Posterior cingulate gyrus (tissue), 11 donors: ENCODE data around the gene KCNQ2.

Source experiments
- DNase-seq, 10 donors: peaks; one replicate each; pipeline versions ENCODE4 v3.0.0 to v3.0.0-alpha.2; 2020 to 2021; ENCODE audit warnings: mixed read lengths in 3 of 10
- intact Hi-C: fragments of 100-400 bp; cut with DNase I; formaldehyde crosslinking; loops from one replicate; pipeline ENCODE4 v1.15.1; 2023

KCNQ2 gene

DNA sequence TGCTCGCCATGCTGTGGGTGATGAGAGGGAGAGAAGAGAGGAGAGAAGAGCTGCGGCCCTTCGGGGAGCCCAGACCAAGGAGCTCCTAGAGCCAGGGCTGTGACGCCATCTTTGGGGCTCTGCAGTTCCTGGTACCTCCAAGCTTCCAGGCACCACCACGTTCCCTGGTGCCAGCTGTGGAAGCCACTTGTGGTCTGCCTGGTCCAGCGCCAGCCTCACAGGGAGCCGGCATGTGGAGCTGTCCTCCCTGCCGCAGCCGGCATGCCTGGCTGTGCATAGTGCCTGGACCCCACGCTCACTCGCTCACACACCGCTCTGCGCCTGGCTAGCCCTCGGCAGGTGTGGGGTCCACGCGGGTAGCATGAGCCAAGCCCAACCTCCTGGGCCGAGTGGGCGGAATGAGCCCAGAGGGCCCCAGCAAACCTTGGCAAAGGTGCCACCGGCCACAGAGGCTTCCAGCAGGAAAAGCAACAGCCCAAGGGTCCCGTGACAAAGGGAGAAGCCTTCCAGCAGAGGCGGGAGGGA is 92.0 kb downstream of the KCNQ2 start:
- peak in 1 of 10 donors; percentile 74 for DNase-seq
- intact Hi-C loops, result loop anchor here (2.0 kb wide), 1 partner anchor 158 kb away; no protein-coding TSS in a partner anchor

DNA sequence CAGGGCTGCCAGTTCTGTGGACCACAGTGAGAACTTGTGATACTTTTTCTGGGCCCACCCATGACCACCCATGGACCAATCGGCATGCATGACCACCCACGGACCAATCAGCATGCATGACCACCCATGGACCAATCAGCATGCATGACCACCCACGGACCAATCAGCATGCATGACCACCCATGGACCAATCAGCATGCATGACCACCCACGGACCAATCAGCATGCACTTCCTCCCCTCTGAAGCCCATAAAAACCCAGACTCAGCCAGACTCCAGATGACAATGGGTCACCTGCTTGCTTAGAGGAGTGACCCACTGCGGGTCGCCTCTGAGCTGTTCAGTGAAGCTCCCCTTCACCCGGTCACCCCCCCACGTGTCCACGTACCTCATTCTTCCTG is 92.6 kb downstream of the KCNQ2 start:
- intact Hi-C loops, result loop anchor here (2.0 kb wide), 1 partner anchor 157 kb away; no protein-coding TSS in a partner anchor
- DNase-seq, result peak in 1 of 10 donors; percentile 80

DNA sequence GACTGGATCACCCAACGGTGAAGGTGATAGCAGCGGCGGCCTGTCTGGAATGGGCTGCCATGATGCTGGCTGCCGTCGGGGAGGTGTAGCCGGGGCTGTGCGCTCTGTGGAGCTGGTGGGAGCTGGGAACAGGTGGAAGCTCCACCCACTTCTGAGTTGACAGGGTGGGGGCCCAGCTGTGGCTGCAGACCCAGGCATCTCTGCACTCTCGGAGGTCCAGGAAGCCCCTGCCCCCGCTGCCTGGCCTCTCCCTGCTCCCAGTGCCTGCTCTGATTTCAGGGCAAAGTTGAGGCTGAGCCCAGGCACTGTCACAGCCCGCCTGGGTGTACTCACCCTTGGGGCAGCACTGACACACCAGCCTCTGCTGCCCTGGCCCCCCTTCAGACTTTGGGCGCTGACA is 93.2 kb downstream of the KCNQ2 start:
- peak in 1 of 10 donors; percentile 52 for DNase-seq
- intact Hi-C loops, result no loop called here

GRCh38 chr20:63378626-63379025 is 93.8 kb downstream of the KCNQ2 start:
- DNase-seq, result peak in 1 of 10 donors; percentile 59
- intact Hi-C loops, result no loop called here

- intact Hi-C loops, result no loop called here
- peak in 1 of 10 donors; percentile 81 for DNase-seq
These were observed 94.5 kb downstream of the KCNQ2 start for GRCh38 chr20:63377951-63378381.

DNA sequence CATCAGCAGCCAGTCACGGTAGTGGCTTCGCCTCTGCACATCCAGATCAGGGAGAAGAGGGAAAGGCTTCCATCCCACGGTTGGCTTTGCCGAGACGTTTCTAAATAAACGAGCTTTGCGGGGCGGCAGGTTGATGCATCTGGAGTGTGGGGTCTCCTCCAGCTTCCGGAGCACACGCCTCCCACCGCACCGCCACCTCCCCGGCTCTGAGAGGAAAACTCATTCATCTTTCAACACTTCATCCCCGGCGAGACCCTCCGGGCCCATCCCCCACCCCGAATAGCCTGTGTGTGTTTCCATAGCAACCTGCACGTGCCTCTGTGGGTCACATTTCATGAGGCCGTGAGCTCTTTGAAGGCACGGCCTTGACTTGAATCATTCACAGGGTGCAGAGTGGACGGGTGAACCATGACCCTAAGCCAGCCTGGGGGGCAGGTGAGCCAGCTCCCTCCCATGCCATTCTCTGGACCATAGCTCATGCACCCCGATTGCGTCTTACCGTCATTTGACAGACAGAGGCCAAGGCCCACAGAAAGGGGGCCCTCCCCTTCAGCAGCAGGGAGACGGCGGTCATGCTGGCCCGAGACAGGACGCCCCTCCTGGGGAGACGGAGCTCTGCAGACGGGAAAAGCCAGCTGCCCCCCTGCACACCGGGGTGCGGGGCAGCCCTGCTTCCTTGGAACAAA is 95.1 kb downstream of the KCNQ2 start:
- intact Hi-C loops, result no loop called here
- DNase-seq, result peak in 1 of 10 donors; percentile 75

DNA sequence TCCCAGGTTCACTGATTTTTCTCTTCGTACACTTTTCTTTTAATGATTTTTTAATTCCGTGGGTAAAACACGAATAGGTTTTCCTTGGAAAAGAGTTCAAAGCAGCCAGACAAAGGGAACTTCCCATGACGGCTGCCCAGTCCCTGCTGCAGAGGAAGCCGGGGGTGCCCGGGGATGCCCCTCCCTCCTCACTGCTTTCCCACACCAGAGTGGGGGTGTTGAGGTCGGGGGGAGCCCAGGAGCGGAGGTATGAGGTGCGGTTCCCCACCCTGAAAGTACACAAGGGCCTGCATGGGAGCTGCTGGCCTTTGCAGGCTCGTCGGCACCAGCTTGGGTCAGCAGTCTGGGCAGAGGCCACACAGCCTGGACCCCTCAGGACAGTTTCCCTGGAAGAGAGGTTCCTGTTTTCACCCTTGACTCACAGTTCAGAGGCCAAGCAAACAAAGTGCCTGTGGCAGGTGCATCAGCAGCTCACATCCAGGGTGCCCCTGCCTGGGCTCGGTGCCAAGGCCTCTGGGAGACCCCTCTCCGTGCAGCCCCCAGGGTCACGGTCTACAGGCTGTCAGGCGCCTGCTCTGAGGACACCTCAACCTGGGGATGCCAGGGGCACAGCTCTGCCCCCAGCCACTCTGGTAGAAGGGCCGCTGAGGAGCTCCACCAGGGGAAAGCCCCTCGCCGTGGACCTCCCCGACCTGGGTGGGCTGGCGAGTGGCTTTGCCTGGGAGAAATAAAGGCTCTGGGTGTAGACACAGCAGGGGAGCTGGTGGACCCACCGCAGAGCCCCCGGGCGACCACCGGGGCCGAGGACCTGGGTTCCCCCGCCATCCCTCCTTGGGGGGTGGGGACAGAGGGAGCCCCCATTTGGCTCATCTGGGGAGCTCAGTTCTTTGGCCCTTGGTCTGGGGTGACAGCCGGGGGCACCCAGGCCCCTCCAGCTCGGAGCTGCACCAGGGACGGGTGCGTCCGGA is 95.9 kb downstream of the KCNQ2 start:
- intact Hi-C loops, result no loop called here
- peak in 1 of 10 donors; percentile 77 for DNase-seq

- intact Hi-C loops, result no loop called here
- DNase-seq, result peak in 1 of 10 donors; percentile 67
These were observed 97.0 kb downstream of the KCNQ2 start for GRCh38 chr20:63375438-63375837.

DNA sequence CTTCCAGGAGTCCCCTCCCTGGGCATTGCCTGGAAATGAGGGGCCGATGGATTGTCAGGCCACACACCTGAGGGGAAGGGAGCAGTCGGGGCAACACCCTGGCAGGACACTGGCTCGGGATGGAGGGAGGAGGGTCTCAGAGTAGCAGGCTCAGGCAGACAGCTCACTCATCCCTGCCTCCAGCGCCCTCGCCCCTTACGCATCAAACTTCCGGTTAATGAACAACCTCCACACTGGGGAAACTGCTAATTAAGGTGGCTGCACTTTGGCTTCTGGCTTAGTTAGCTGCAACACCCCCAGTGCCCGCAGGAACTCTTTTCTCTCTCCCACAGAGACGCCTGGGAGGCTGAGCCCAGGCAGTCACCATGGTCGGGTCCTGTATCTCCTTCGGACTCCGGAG is 98.0 kb downstream of the KCNQ2 start:
- DNase-seq, result peak in 1 of 10 donors; percentile 63
- intact Hi-C loops, result no loop called here

DNA sequence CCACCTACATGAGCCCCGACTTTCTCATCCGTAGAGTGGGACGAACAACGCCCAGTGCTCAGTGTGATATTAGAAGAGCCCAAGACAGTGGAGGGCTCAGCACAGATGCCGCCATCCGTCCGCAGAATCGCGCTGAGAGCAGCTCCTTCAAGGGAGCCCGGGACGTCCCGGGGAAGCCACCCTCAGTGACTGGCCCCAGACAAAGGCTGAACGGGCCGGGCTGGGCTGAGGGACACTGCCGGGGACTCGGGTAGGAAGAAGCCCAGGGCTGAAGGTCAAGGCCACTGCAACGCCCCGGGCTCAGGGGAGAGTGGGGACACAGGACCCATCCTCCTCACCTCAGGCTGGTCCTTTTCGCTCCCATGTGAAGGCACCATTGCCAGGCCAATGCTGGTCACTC is 98.5 kb downstream of the KCNQ2 start:
- DNase-seq, result peak in 1 of 10 donors; percentile 78
- intact Hi-C loops, result no loop called here

GRCh38 chr20:63372971-63373885 is 99.2 kb downstream of the KCNQ2 start:
- intact Hi-C loops, result no loop called here
- DNase-seq, result peak in 1 of 10 donors; percentile 76

GRCh38 chr20:63371291-63371865 is 101.1 kb downstream of the KCNQ2 start:
- DNase-seq, result peak in 1 of 10 donors; percentile 83
- intact Hi-C loops, result no loop called here

DNA sequence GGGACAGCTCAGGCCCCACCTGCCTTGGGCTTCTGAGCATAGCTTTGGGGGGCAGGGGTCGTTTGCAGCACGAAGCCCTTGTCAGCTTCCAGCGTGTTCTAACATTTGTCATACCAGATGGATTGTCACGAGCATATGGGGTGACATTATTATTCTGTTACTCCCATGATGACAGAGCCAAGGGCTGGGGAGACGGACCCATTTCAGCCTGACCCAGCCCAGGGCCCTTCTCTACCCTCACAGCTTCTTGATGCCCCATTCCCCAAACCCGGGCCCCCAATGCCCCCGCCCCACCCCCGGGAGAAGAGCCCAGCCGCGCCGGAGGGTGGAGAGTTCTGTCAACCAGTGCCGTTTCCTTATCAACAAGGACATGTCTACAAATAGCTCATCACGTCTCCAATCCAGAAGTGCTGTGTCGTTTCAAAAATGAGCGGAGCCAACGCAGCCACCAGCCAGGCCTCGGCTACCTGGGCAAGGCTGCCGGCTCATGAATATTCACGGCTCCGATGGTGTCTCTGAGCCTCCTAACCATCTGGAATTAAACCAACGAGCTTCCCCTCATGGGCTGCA is 101.8 kb downstream of the KCNQ2 start:
- intact Hi-C loops, result no loop called here
- DNase-seq, result peak in 3 of 10 donors; percentile 48 to 87 (median 86)

DNA sequence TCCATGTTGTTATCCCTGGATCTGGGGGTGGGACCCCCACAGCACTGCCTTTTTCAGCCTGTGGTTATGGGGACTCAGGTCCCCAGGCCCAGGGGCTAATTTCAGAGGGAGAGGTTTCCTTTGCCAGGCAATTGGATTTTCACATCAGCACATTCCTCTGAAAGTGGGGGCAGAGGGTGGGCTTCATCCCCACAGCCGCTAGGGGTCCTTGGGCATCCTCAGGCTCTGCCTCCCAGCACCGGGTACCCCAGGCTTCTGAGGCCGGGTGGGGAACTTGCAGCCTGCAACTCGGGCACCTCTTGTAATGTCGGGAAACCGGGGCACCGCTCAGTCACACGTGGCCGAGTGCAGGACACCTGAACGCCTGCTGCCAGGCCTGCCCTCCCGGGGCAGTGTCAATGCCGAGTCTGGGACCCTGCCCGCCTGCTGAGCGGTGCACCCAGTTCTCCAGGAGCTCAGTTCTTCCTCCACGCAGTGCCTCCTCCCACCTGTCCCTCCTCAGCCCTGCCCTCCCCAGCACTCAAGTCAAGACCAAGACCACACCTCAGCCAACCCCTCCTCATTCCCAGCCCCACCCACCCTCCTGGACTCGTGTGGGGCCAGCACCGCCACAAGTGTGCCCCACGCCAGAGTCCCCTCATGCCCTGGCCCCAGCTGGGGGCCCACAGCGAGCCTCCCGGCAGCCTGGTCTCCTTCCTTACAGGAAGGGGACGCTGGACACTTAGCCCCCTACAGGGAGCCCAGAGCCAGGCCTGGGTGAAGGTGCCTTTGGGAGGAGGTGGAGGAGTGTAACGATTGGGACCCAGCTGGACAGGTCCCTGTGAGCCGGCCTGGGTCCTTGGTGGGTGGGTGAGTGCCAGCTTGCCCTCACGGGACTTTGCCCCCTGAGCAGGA is 102.5 kb downstream of the KCNQ2 start:
- intact Hi-C loops, result no loop called here
- peak in 1 of 10 donors; percentile 82 for DNase-seq

DNA sequence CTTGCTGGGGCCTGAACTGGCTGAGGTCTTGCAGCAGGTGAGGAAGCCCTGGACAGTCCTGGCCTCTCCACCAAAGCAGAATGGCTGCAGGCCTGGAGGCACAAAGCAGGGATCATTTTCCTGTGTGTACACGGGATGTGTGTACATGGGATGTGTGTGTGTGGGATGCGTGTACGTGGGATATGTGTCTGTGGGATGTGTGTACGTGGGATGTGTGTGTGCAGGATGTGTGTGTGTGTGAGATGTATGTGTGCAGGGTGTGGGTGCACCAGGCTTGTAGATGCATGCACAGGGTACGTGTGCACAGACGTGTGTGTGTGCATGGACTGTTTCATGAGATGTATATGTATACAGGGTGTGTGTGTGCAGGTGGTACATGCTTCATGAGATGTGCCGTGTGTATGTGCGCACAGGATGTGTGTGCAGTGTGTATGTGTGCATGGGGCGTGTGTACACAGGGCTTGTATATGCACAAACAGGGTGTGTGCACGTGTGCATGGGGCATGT is 103.4 kb downstream of the KCNQ2 start:
- intact Hi-C loops, result no loop called here
- no peak for DNase-seq

GRCh38 chr20:63368151-63368550 is 104.3 kb downstream of the KCNQ2 start:
- DNase-seq, result peak in 1 of 10 donors; percentile 78
- intact Hi-C loops, result no loop called here

DNA sequence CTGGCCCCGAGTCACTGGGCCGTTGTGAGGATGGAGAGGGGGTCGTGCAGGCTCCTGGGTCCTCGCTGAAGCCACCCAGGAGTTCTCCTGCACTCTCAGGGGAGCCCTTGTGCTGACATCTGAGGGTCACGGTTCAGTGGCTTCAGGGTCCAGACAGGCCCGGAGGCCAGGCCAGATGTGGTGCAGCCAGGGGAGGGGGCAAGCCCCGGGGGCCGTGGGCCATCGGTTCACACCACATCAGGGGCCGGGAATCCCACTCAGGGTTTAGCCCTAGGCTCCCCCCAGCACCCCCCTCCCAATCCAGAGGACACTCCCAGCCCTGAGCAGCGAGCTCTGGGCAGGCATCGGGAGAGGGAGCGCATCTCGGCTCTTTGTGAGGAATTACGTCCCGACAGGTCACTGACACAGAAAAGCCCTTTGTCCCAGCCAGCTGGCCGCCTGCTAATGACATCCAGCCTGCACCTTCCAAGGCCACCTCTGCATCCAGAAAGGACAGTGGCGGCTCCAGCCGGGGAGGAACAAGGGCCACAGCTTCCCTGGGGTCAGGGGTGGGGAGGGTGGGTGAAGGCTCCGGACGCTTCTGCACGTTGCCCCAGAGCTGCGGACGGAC is 104.9 kb downstream of the KCNQ2 start:
- peak in 1 of 10 donors; percentile 73 for DNase-seq
- intact Hi-C loops, result no loop called here
